GM15510 (cell line): ENCODE measurements around the gene NSG1.

Experiments used
- POLR2A ChIP-seq: IDR thresholded peaks from 3 replicates; pipeline ENCODE4 v1.6.1; 2011; ENCODE audit warnings: borderline replicate concordance; ENCODE audit not compliant: insufficient read length; ENCODE audit errors: extremely low read depth

The NSG1 gene

DNA sequence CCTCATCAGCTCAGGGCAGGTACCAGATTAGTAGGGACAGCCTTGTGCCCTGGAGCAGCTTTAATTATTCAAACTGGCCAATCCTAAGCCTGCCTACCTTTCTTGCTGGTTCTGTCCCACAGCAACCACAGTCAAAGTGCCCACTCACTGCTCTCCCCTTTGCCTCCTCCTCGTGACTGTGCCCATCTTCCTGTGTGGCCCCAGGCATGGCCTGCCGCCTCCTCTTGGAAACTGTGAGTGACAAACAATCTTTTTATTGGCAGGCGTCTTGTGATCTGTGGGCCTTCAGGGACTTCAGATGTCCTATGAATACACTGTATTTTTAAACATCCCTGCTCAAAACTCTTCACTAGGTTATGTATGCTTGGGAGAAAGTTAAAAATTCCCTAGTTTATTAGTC lies 22.8 kb upstream of the NSG1 start:
- TF ChIP-seq POLR2A, result no peak

DNA sequence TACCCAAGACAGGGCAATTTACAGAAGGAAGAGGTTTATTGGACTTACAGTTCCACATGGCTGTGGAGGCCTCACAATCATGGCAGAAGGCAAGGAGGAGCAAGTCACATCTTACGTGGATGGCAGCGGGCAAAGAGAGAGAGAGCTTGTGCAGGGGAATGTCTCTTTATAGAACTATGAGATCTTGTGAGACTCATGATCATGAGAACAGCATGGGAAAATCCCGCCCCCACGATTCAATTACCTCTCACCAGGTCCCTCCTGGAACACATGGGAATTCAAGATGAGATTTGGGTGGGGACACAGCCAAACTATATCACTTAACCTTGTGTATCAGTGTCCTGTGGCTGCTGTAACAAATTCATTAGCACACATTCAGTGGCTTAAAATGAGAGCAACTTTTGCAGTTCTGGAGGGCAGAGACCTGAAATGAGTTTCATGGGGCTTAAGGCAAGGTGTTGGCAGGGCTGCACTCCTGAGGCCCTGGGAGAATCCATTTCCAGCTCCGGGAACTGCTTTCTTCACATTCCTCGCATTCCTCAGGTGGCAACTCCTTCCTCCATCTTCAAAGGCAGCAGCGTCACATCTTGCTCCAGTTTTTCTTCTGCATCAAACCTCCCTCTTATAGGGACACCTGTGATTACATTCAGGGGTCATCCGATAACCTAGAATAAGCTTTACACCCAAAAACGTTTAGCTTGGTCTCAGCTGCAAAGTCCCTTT lies 22.3 kb upstream of the NSG1 start:
- TF ChIP-seq POLR2A, result no peak

DNA sequence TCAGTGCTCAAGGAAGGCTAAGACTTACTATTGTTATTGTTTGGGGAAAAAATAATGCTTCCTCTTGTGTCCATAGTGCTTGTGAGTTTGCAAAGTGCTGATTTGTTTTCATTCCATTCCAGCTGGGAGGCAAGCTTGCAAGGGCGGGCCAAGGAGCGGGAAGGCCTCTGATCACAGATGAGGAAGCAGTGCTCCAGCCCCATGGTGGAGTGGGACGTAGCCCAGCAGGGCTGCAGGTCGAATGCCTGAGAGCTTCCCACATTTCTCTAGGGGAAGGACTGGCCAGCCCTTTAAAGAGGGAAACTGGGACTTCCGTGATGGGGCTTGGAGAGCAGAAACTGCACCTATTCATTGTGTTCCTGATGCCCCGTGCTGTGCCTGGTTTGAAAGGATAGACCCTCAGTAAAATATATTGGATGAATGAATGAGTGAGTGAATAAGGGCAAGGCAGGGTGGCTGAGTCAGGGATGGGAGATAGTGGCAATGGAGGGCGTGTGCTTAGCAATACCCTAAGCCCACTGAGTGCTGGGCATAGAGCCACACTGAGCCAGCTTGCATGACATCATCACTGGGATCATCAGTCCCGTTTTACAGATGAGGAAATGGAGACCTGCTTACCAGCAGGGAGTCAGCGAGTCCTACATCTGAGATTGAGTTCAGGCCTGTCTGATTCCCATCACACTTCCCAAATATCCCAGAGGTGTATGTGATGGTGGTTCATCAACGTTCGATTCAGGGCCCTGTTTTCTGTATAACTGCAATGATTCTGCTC lies 17.9 kb upstream of the NSG1 start:
- no peak for TF ChIP-seq POLR2A

GRCh38 chr4:4374388-4375098 lies 12.4 kb upstream of the NSG1 start:
- TF ChIP-seq POLR2A, result no peak

GRCh38 chr4:4376074-4376473 lies 10.8 kb upstream of the NSG1 start:
- no peak for TF ChIP-seq POLR2A

- TF ChIP-seq POLR2A, result no peak
These were observed 9.7 kb upstream of the NSG1 start for GRCh38 chr4:4377191-4377590.

DNA sequence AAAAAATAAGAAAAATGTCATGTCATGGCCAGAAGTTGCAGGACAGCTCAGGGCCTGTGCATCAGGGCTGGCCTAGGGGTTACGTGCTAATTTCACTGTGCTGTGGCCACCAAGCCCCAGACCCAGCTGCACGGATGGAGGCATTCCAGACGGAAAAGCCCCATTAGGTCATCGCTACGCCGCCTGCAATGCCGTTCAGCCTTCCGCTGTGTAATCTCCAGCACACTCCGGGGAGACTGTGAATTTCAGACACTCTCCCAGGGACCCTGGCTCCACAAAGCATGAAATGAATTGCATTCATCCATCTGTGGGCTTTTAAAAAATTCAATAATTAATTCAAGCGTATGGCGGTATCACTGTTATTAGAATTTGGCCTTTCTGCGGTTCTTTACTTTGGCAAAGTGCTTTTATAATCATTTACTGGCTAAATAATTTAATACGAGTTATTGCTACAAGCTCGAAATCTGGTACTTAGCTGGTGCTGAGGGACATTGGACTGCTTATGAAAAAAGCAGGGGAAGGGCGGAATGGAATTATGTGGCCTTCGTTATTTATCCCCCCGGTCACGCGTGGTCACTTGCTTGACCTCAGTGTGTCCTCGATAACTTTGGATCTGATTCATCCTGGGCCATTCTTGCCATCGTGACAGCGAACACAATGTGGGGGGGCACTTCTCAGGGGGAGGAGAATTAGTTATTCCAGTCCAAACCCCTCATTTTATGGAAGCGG lies 9.0 kb upstream of the NSG1 start:
- no peak for TF ChIP-seq POLR2A

DNA sequence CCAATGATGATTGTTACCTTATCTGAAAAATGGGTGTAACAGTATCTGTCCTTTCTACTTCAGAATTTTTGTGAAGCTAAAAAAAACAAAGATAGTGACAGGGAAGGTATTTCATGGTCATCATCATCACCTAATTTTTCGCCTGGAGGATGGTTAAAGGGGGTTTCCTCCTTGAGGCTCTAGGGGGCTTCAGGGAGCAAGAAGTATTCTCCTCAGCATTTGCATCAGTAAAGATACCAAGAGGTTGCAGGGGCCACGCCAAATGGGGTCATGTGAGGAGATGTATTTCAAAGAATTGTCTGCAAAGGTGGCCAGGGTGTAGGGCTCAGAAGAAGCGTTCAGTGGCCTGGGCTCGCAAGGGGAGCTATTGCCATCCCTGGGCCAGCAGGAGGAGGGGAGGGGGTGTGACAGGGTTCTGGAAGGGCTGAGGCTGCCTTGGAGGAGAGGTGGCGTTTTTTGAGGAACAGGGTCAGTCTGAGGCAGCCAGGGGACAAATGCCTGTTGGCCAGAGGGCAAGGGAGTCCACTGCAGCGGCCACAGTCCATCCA lies 7.3 kb upstream of the NSG1 start:
- TF ChIP-seq POLR2A, result no peak

DNA sequence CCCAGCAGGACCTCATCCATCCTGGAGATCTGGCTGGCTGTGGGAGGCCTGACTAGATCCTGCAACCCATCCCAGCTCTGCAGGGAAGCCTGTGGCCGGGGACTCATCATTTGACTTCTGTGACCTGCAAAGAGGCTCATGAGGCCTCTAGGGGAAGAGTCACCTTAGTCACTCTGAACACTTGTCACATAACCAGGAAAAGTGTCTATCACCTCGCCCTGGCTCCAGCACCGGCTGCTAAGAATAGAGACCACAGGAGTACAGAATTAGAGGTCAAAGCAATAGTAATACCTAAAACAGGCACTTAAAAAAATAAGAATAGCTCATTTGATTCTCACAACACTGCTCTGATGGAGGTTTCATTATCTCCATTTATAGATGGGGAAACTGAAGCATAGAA lies 3.8 kb upstream of the NSG1 start:
- no peak for TF ChIP-seq POLR2A

- TF ChIP-seq POLR2A, result no peak
These were observed 2.1 kb upstream of the NSG1 start for GRCh38 chr4:4384837-4385236.

- TF ChIP-seq POLR2A, result no peak
These were observed 1.1 kb upstream of the NSG1 start for GRCh38 chr4:4385729-4386295.

DNA sequence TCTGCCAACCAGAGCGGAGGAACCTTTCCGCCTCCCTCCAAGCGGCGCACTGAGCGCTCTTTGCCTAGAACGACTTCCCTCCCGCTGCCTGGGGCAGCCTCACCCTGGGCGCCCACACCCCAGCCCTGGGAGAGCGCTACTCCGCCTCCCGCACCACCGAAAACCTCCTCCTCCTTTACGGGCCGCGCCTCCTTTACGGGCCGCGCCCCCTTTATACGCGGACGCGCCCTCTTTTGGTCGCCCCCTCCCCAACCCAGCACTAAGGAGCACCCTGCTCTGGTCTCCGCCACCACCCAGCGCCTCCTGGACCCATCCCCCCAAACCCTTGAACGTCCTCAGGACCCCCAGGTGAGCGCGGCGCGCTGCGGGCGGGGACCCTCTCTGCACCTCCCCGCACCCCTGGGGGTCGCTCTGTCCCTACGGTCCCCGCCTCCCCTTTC lies 586 bp upstream of the NSG1 start:
- no peak for TF ChIP-seq POLR2A

DNA sequence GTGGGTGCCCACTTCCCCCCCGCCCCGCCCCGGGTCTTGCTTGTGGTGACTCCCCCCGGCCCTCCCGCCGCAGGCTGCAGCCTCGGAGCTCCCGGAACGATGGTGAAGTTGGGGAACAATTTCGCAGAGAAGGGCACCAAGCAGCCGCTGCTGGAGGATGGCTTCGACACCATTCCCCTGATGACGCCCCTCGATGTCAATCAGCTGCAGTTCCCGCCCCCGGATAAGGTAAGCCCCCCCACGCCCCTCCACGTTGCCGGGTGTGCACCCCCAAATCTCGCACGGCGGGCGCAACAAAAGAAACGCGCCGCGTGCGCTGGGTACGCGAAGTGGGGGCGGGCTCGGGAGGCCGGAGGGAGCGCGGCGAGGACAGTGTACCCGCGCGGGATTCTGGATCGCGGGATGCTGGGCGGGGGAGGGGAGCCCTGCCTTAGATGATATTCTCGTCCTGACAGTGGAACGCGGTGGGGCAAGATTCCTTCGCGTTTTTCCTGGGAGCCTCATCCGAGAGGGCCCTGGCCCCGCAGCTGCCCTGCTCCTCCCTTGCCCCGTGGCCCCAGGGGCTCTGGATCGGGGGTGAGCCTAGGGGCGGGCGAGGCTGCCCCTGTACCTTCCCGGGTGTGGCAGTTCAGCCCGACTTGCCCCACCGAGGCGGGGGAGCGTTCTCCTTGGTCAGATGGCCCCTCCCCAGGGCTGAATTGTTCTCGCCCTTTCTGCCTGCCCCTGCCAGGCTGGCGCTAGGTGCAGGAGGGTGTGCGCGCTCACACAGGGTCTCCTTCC lies 819 bp downstream of the NSG1 start:
- no peak for TF ChIP-seq POLR2A
